A673 (cell line): Measurements from ENCODE around the gene NUMA1. TPM values are rescaled to one million over a fixed set of nuclear protein-coding genes. Genes with fewer than 3 reads are reported as not detected.

Experiments used
- BruUV-seq: library from RNA; stranded (reverse); fragments of 400-500 nt; replicated peaks from 2 replicates; lab custom pipeline; 2021; lab: Mats Ljungman, UMichigan
- CTCF ChIA-PET: fragments of 300-600 bp; sonication (Branson Sonifier 250); formaldehyde crosslinking; loops from one replicate; lab custom pipeline; 2022; ENCODE audit warnings: antibody characterized with exemption; lab: Charles Lee
- POLR2A ChIA-PET: fragments of 300-600 bp; sonication (Branson Sonifier 250); formaldehyde crosslinking; loops from one replicate; lab custom pipeline; 2022; ENCODE audit warnings: antibody characterized with exemption; ENCODE audit not compliant: low non-redundant PET; lab: Charles Lee
- DNase-seq: peaks from one replicate; pipeline ENCODE4 v3.0.0-alpha.2; 2015; ENCODE audit warnings: low spot score
- H3K27ac ChIP-seq: fragments of 200-600 bp; sonication (generic); 2 replicates; pipeline ENCODE4 v1.5.1; 2016; ENCODE audit warnings: mixed run types, low read depth, mild to moderate bottlenecking, mixed read lengths, antibody characterized with exemption, low read length; ENCODE audit not compliant: poor library complexity, severe bottlenecking
- H3K27me3 ChIP-seq: fragments of 200-600 bp; sonication (generic); replicated peaks from 2 replicates; pipeline ENCODE4 v1.6.1; 2017; ENCODE audit warnings: mixed run types, low read depth, mild to moderate bottlenecking, mixed read lengths, antibody characterized with exemption, low read length; ENCODE audit not compliant: insufficient read depth, poor library complexity
- H3K36me3 ChIP-seq: fragments of 200-600 bp; sonication (generic); 2 replicates; pipeline ENCODE4 v1.6.1; 2016; ENCODE audit warnings: mixed run types, mild to moderate bottlenecking, mixed read lengths, antibody characterized with exemption, low read length; ENCODE audit not compliant: insufficient read depth, poor library complexity, severe bottlenecking
- H3K4me1 ChIP-seq: fragments of 200-600 bp; sonication (generic); 2 replicates; pipeline ENCODE4 v1.6.1; 2017; ENCODE audit warnings: mixed run types, mild to moderate bottlenecking, mixed read lengths, antibody characterized with exemption, low read length; ENCODE audit not compliant: insufficient read depth, poor library complexity, severe bottlenecking
- H3K4me3 ChIP-seq: fragments of 200-600 bp; sonication (generic); 2 replicates; pipeline ENCODE4 v1.5.1; 2016; ENCODE audit warnings: low read depth, mixed run types, mild to moderate bottlenecking, mixed read lengths, low read length; ENCODE audit not compliant: poor library complexity, severe bottlenecking
- H3K9me3 ChIP-seq: fragments of 200-600 bp; sonication (generic); 2 replicates; pipeline ENCODE4 v1.6.1; 2016; ENCODE audit warnings: mixed run types, low read depth, mild to moderate bottlenecking, mixed read lengths, antibody characterized with exemption, low read length; ENCODE audit not compliant: poor library complexity, severe bottlenecking
- EZH2 ChIP-seq: fragments of 200-600 bp; sonication (generic); IDR thresholded peaks from 2 replicates; pipeline ENCODE4 v1.6.1; 2017; ENCODE audit warnings: borderline replicate concordance, low read depth, mild to moderate bottlenecking, mixed read lengths, antibody characterized with exemption, low read length; ENCODE audit not compliant: poor library complexity, severe bottlenecking
- intact Hi-C: fragments of 100-400 bp; cut with micrococcal nuclease; formaldehyde crosslinking; loops from one replicate; pipeline ENCODE4 v1.10.0; 2022; ENCODE audit not compliant: unreplicated experiment
- total RNA-seq: library from RNA; stranded (reverse); gene quantifications from 2 replicates; pipeline ENCODE4 v1.2.3, GENCODE V29; 2021
- TF ChIP-seq, protein P1 (sequence below): fragments of 300-800, 200-600 bp; sonication (generic); conservative IDR thresholded peaks from 2 replicates; pipeline ENCODE4 v1.5.1; 2017; ENCODE audit warnings: low read depth, mild to moderate bottlenecking, antibody characterized with exemption, low read length, moderate library complexity, mixed read lengths

NUMA1 gene
- total RNA-seq, 1 experiment from 2014 or later: 216 TPM

GRCh38 chr11:71998061-71998460 is 82.3 kb downstream of the NUMA1 start:
- intact Hi-C loops: no loop called here
- peaks cover 21% of the 10 kb centered on the region for H3K36me3 ChIP-seq
- no peaks in the 10 kb centered on the region for H3K27me3 ChIP-seq
- H3K4me3 ChIP-seq: no peak overlapping the region
- no peaks in the 10 kb centered on the region for H3K9me3 ChIP-seq
- DNase-seq: no peak
- CTCF ChIA-PET: no interaction called here
- H3K27ac ChIP-seq: no peak overlapping the region
- H3K4me1 ChIP-seq: no peaks in the 10 kb centered on the region
- TF ChIP-seq, protein P1, sequence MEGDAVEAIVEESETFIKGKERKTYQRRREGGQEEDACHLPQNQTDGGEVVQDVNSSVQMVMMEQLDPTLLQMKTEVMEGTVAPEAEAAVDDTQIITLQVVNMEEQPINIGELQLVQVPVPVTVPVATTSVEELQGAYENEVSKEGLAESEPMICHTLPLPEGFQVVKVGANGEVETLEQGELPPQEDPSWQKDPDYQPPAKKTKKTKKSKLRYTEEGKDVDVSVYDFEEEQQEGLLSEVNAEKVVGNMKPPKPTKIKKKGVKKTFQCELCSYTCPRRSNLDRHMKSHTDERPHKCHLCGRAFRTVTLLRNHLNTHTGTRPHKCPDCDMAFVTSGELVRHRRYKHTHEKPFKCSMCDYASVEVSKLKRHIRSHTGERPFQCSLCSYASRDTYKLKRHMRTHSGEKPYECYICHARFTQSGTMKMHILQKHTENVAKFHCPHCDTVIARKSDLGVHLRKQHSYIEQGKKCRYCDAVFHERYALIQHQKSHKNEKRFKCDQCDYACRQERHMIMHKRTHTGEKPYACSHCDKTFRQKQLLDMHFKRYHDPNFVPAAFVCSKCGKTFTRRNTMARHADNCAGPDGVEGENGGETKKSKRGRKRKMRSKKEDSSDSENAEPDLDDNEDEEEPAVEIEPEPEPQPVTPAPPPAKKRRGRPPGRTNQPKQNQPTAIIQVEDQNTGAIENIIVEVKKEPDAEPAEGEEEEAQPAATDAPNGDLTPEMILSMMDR: no peak
- TF ChIP-seq EZH2: no peak
- BruUV-seq: no TSS peak
- POLR2A ChIA-PET: no interaction called here

DNA sequence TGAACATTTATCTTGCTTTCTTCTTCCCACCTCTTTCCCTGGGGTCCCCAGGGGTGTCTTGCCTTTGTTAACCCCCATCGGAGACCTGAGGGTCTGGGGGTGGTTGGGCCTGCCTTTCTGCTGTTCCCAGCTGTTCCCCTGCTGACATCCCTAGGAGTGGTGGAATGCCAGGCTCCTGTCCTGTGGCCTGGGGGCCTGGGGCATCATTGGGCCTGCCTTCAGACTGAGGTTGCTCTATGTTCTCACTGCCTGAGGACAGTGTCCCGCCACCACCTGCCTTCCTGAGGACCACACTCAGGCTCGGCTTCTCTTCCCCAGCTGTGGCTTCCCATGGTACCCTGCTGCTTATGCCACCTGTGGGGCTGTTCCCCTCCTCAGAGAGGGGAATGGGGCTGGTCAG is 82.7 kb downstream of the NUMA1 start:
- no TSS peak for BruUV-seq
- TF ChIP-seq, protein P1: no peak
- no peak for TF ChIP-seq EZH2
- intact Hi-C loops: no loop called here
- ChIA-PET CTCF (no interaction called here), POLR2A (no interaction called here)
- no peak for DNase-seq
- no peaks in the 10 kb centered on the region for H3K4me1 ChIP-seq
- H3K27ac ChIP-seq: no peak overlapping the region
- no peak overlapping the region for H3K4me3 ChIP-seq
- no peaks in the 10 kb centered on the region for H3K27me3 ChIP-seq
- peaks cover 19% of the 10 kb centered on the region for H3K36me3 ChIP-seq
- H3K9me3 ChIP-seq: no peaks in the 10 kb centered on the region

DNA sequence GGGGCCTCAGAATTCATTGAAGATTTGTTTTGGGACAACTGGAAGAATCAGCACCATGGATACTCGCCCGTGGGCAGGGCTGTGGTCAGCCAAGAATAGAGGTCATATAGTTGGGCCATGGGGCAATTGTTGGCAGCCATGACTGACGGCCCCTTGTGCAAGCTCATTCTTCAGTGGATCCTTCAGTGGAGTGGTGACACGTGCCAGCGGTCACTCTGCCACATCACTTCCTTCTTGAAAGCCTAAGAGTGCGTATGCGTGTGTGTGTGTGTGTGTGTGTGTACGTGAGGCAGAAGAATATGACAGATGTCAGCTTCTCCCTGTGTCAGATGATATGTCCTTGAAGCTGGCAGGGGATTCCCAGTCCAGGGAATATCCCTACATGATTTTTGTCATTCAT is 83.4 kb downstream of the NUMA1 start:
- DNase-seq: no peak
- ChIA-PET CTCF (no interaction called here), POLR2A (interaction anchor here (0.5 to 0.7 kb wide), 3 partner anchors 44 to 577 kb away, joined by 3 to 6 read pairs (median 3); no protein-coding TSS in a partner anchor)
- H3K36me3 ChIP-seq: peaks cover 12% of the 10 kb centered on the region
- H3K27me3 ChIP-seq: no peaks in the 10 kb centered on the region
- no peaks in the 10 kb centered on the region for H3K9me3 ChIP-seq
- BruUV-seq: TSS peak; percentile 20
- H3K4me1 ChIP-seq: no peaks in the 10 kb centered on the region
- intact Hi-C loops: no loop called here
- no peak for TF ChIP-seq EZH2
- TF ChIP-seq, protein P1: no peak
- H3K27ac ChIP-seq: no peak overlapping the region
- no peak overlapping the region for H3K4me3 ChIP-seq
